Sigmoid colon (tissue), 7 donors: ENCODE data around the gene USH1C. TPM values are rescaled to one million over a fixed set of nuclear protein-coding genes. Genes with fewer than 3 reads are reported as not detected.

ENCODE experiments used
- DNase-seq: peaks from one replicate; pipeline ENCODE4 v3.0.0-alpha.2; 2019
- H3K27ac ChIP-seq, 4 donors: fragments of 200-600 bp; sonication (generic); one replicate each; pipeline ENCODE4 v1.5.1; 2016 to 2019; ENCODE audit warnings: mild to moderate bottlenecking in 1 of 4
- H3K27me3 ChIP-seq, 3 donors: fragments of 200-600 bp; sonication (generic); one replicate each; pipeline ENCODE4 v1.5.1; 2019; ENCODE audit warnings: mild to moderate bottlenecking in 1 of 3
- H3K36me3 ChIP-seq, 4 donors: fragments of 200-600 bp; sonication (generic); one replicate each; pipeline ENCODE4 v1.5.1; 2016 to 2019
- H3K4me1 ChIP-seq, 4 donors: fragments of 200-600 bp; sonication (generic); one replicate each; pipeline ENCODE4 v1.5.1; 2017 to 2019
- H3K4me3 ChIP-seq, 4 donors: fragments of 200-600 bp; sonication (generic); one replicate each; pipeline ENCODE4 v1.5.1; 2017 to 2019; ENCODE audit warnings: mild to moderate bottlenecking in 2 of 4, moderate library complexity in 1 of 4
- H3K9me3 ChIP-seq, 4 donors: fragments of 200-600 bp in 3 of 4; sonication (generic) in 3 of 4; one replicate each; pipeline versions ENCODE4 v1.5.1 to v1.6.1; 2013 to 2019
- EP300 ChIP-seq, 4 donors: sonication (generic); formaldehyde crosslinking; IDR thresholded peaks; one replicate each; pipeline ENCODE4 v1.6.1; 2017; ENCODE audit warnings: antibody characterized with exemption in 4 of 4
- POLR2A ChIP-seq, 2 donors: fragments of 450-650 bp; IDR thresholded peaks; one replicate each; pipeline ENCODE4 v1.6.1; 2016; ENCODE audit warnings: antibody characterized with exemption in 2 of 2, mild to moderate bottlenecking in 2 of 2, moderate library complexity in 2 of 2
- POLR2AphosphoS5 ChIP-seq, 4 donors: sonication (generic); formaldehyde crosslinking; IDR thresholded peaks; one replicate each; pipeline ENCODE4 v1.6.1; 2017; ENCODE audit warnings: antibody characterized with exemption in 4 of 4
- WGBS, 2 donors: extraction: QIAGEN DNeasy Blood & Tissue Kit; methylation state at CpG; one replicate each; pipeline ENCODE4 v1.1.7; 2013; 5-methylcytosine and 5-hydroxymethylcytosine counted together
- intact Hi-C: fragments of 100-400 bp; cut with DNase I; formaldehyde crosslinking; loops from one replicate; pipeline ENCODE4 v1.15.1; 2023
- polyA plus RNA-seq, 3 donors: library from polyadenylated mRNA; stranded (reverse); fragments of 200-250 nt; gene quantifications; one replicate each; pipeline ENCODE4 v1.2.3, GENCODE V29; 2013
- total RNA-seq, 4 donors: library from RNA; depleted of rRNA; stranded (reverse); fragments of >200 nt; gene quantifications; one replicate each; pipeline ENCODE4 v1.1.0, GENCODE V29; 2016
- TF ChIP-seq, protein P1 (sequence below), 4 experiments: fragments of 450-650 bp in 3 of 4; fragments of 200-600 bp in 1 of 4; IDR thresholded peaks; one replicate each; pipeline ENCODE4 v1.5.1; 2016 to 2019; ENCODE audit warnings: antibody characterized with exemption in 4 of 4, mild to moderate bottlenecking in 3 of 4, moderate library complexity in 2 of 4
- donor health status: healthy with polysubstance abuse.
- donor health status: Bipolar disorder and iron deficiency.
- donor health status: healthy.

Gene USH1C
- total and polyA plus RNA-seq, 7 donors, result 1.2 to 152 (median 2.5) TPM

DNA sequence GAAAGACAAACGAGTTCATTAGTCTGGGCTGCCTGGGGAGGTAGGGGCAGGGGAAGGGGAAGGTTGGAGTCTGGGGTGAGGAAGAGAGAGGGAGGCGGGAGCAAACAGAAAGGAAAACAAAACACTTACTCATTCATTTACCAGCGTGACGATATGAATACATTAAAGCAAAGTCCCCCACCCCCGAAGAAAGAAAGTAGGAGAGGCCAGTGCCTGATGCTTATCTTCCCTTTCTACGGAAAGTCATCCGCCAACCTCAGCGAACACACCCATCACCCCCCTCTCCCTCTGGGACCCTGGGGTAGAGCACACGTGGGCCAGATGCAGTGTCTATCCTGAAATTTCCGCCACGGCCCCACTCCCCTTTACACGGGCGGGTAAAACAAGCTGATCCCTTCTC lies 81.3 kb downstream of the USH1C start:
- no peak for DNase-seq
- Histone ChIP-seq H3K27ac (no peak overlapping the region), H3K9me3 (no peaks in the 10 kb centered on the region), H3K4me3 (no peak overlapping the region), H3K4me1 (no peaks in the 10 kb centered on the region), H3K27me3 (no peaks in the 10 kb centered on the region), H3K36me3 (no peaks in the 10 kb centered on the region)
- WGBS, 2 donors, result 55 to 66% methylated on average over 13 of the region's 13 CpGs
- intact Hi-C loops, result no loop called here
- TF ChIP-seq POLR2AphosphoS5 (IDR thresholded peaks at IDR 0.05) (no peak), POLR2A (IDR thresholded peaks at IDR 0.05) (no peak), EP300 (IDR thresholded peaks at IDR 0.05) (no peak)
- TF ChIP-seq, protein P1, sequence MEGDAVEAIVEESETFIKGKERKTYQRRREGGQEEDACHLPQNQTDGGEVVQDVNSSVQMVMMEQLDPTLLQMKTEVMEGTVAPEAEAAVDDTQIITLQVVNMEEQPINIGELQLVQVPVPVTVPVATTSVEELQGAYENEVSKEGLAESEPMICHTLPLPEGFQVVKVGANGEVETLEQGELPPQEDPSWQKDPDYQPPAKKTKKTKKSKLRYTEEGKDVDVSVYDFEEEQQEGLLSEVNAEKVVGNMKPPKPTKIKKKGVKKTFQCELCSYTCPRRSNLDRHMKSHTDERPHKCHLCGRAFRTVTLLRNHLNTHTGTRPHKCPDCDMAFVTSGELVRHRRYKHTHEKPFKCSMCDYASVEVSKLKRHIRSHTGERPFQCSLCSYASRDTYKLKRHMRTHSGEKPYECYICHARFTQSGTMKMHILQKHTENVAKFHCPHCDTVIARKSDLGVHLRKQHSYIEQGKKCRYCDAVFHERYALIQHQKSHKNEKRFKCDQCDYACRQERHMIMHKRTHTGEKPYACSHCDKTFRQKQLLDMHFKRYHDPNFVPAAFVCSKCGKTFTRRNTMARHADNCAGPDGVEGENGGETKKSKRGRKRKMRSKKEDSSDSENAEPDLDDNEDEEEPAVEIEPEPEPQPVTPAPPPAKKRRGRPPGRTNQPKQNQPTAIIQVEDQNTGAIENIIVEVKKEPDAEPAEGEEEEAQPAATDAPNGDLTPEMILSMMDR (IDR thresholded peaks at IDR 0.05), result no peak

DNA sequence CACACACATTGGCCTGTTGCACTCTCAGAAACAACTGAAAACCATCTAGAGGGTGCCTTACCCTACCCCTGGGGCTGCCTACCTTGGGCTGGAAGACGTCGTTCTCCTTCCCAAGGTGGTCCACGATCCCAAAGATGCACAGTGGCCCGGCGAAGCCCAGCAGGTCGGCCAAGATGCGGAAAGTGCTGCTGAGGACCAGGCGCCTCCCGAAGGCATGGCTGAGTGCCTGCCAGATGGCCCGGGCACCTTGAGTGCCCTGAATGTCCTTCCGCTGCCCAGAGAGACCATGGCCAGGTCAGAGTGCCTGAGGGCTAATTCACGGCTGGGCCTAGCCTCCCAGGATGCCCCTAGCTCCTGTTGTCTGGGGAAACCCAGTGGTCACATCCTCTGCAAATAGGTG lies 83.8 kb downstream of the USH1C start:
- Histone ChIP-seq H3K36me3 (no peaks in the 10 kb centered on the region), H3K4me1 (no peaks in the 10 kb centered on the region), H3K9me3 (no peaks in the 10 kb centered on the region), H3K27me3 (no peaks in the 10 kb centered on the region), H3K27ac (no peak overlapping the region), H3K4me3 (no peak overlapping the region)
- intact Hi-C loops, result no loop called here
- 92 to 93% methylated on average over 12 of the region's 12 CpGs for WGBS, 2 donors
- TF ChIP-seq POLR2A (IDR thresholded peaks at IDR 0.05) (no peak), EP300 (IDR thresholded peaks at IDR 0.05) (no peak), POLR2AphosphoS5 (IDR thresholded peaks at IDR 0.05) (no peak)
- TF ChIP-seq, protein P1 (IDR thresholded peaks at IDR 0.05), result no peak
- DNase-seq, result no peak

DNA sequence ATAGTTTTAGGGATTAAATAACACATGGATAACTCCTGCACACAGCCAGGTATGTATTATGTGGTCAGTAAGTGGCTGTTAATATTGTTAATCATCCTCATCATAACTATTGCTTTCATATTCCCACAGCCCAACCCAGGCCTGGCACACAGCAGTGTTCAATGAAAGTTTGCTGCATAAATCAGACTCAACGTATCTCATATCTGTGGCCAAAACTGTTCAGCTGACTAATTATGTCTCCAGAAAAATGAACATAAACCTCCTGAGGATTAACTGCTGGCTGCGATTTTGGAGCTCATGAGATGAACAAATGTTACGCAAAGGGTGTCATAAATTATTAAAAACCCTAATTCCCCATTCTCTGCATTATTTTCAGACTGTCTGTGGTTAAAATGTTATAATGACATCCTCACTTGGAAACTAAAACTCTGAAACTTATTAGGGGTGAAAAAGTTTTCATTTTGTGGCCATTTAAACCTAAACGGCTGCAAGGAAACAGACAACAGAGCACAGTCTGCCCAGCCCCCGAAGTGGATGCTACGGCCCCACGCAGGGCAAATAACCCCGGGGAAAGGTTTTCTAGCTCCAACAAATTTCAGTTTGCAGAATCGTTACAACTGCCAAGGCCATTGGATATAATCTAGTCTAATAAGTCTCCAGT lies 84.8 kb downstream of the USH1C start:
- TF ChIP-seq POLR2A (IDR thresholded peaks at IDR 0.05) (no peak), POLR2AphosphoS5 (IDR thresholded peaks at IDR 0.05) (no peak), EP300 (IDR thresholded peaks at IDR 0.05) (no peak)
- TF ChIP-seq, protein P1 (IDR thresholded peaks at IDR 0.05), result no peak
- Histone ChIP-seq H3K27ac (no peak overlapping the region), H3K4me1 (no peaks in the 10 kb centered on the region), H3K27me3 (no peaks in the 10 kb centered on the region), H3K4me3 (no peak overlapping the region), H3K36me3 (no peaks in the 10 kb centered on the region), H3K9me3 (no peaks in the 10 kb centered on the region)
- WGBS, 2 donors, result 67 to 68% methylated on average over 9 of the region's 9 CpGs
- DNase-seq, result no peak
- intact Hi-C loops, result no loop called here

DNA sequence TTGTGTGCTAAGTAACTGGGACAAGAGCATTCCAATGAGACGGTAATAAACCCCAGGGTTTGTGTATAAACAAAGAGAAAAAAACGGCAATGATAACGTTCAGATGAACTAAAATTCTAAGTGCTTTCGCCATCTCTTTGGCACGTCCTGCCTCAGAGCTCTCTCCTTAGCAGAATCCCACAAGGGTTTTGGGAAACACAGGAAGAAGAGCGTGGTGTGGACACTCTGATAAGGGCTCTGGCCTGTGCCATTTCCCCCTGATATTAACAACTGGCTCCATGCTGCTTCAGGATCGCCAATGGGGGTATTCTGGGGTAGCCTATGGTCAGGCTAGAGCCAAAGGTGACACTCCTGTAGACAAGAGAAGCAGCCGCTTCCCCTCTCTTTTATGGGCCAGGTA lies 85.9 kb downstream of the USH1C start:
- Histone ChIP-seq H3K4me1 (no peaks in the 10 kb centered on the region), H3K36me3 (no peaks in the 10 kb centered on the region), H3K9me3 (no peaks in the 10 kb centered on the region), H3K27me3 (no peaks in the 10 kb centered on the region), H3K27ac (no peak overlapping the region), H3K4me3 (no peak overlapping the region)
- TF ChIP-seq, protein P1 (IDR thresholded peaks at IDR 0.05), result no peak
- TF ChIP-seq EP300 (IDR thresholded peaks at IDR 0.05), result no peak
- TF ChIP-seq POLR2AphosphoS5 (IDR thresholded peaks at IDR 0.05), result no peak
- TF ChIP-seq POLR2A (IDR thresholded peaks at IDR 0.05), result no peak
- intact Hi-C loops, result no loop called here
- WGBS, 2 donors, result 36 to 51% methylated on average over 8 of the region's 8 CpGs
- no peak for DNase-seq
